GM06990 (cell line): Measurements from ENCODE around the gene ELK4.

ENCODE experiments used
- DNase-seq: peaks from one replicate; pipeline ENCODE4 v3.0.0-alpha.2; 2011; ENCODE audit not compliant: insufficient read length; ENCODE audit errors: extremely low read depth
- H3K27me3 ChIP-seq: replicated peaks from 2 replicates; pipeline ENCODE4 v1.6.0; 2011; ENCODE audit warnings: low read length; ENCODE audit not compliant: control insufficient read depth, insufficient read depth
- H3K36me3 ChIP-seq: 2 replicates; pipeline ENCODE4 v1.5.1; 2011; ENCODE audit warnings: low read length; ENCODE audit not compliant: control insufficient read depth, insufficient read depth
- H3K4me3 ChIP-seq: replicated peaks from 2 replicates; pipeline ENCODE4 v1.5.1; 2011; ENCODE audit warnings: low read depth, mild to moderate bottlenecking, control low read depth, low read length
- TF ChIP-seq, protein P1 (sequence below): IDR thresholded peaks from 2 replicates; pipeline ENCODE4 v1.5.1; 2011; ENCODE audit warnings: low read length, control low read depth, mild to moderate bottlenecking, inconsistent platforms; ENCODE audit not compliant: insufficient read depth, poor library complexity, severe bottlenecking

The ELK4 gene

DNA sequence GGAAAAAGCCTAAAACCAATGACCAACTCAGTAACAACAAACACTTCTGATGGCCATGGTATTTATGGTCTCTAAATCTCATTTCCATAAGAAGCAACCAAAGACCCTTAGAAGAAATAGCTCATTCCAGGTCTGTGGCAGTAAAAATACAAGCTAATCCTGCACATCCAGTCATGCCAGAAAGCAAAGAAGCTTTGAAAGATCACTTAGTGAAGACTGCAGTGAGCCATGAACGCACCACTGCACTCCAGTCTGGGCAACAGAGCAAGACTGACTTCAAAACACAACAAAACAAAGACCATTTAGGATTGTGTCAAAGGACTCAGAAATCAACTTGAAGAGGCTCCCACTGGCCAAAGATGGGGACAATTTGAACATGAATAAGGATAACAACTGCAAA lies 18.4 kb upstream of the ELK4 start:
- Histone ChIP-seq H3K36me3 (no peaks in the 10 kb centered on the region), H3K27me3 (no peaks in the 10 kb centered on the region), H3K4me3 (no peak overlapping the region)
- TF ChIP-seq, protein P1, sequence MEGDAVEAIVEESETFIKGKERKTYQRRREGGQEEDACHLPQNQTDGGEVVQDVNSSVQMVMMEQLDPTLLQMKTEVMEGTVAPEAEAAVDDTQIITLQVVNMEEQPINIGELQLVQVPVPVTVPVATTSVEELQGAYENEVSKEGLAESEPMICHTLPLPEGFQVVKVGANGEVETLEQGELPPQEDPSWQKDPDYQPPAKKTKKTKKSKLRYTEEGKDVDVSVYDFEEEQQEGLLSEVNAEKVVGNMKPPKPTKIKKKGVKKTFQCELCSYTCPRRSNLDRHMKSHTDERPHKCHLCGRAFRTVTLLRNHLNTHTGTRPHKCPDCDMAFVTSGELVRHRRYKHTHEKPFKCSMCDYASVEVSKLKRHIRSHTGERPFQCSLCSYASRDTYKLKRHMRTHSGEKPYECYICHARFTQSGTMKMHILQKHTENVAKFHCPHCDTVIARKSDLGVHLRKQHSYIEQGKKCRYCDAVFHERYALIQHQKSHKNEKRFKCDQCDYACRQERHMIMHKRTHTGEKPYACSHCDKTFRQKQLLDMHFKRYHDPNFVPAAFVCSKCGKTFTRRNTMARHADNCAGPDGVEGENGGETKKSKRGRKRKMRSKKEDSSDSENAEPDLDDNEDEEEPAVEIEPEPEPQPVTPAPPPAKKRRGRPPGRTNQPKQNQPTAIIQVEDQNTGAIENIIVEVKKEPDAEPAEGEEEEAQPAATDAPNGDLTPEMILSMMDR: no peak
- no peak for DNase-seq

DNA sequence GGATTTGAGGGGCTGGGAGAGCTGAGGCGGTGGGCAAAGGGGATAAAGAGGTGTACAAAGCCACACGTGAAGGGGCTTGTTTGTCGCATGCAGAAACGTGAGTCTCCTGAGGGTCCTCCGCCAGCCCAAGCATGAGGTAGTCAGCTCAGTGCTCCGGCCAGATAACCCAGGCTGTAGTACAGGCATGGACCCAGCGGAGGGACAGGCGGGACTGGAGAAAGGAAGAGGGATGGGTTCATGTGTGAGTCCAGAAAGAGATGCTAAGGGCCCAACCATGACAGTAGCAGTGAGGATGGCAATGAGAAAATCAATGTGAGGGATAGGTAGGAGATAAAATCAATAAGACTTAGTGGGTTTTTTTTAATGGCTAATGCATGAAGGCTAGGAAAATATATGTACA lies 13.7 kb upstream of the ELK4 start:
- H3K27me3 ChIP-seq: no peaks in the 10 kb centered on the region
- TF ChIP-seq, protein P1: no peak
- no peak overlapping the region for H3K4me3 ChIP-seq
- H3K36me3 ChIP-seq: no peaks in the 10 kb centered on the region
- no peak for DNase-seq

DNA sequence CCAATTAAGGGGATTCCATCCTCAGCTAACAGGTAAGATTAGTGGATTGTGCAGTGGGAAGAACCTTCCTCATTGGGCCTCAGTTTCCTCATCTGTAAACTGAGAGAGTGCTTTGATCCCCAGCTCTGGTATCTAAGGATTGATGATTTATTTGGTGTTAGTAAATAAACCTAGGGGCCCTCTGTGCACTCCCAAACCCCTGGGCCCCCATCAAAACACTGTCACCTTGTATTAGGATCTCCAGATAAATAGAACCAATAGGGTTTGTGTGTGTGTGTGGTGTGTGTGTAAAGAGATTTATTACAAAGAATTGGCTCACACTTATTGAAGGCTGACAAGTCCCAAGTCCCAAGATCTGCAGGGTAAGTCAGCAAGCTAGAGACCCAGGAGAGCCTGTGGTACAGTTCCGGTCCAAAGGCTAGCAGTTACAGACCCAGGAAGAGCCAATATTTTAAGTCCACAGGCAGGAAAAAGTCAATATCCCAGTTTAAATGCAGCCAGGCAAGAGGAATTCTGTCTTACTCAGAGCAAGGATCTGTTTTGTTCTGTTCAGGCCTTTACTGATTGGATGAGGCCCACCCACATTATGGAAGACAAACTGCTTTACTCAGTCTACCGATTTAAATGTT lies 11.0 kb upstream of the ELK4 start:
- no peak overlapping the region for H3K4me3 ChIP-seq
- H3K36me3 ChIP-seq: no peaks in the 10 kb centered on the region
- no peak for DNase-seq
- TF ChIP-seq, protein P1: no peak
- no peaks in the 10 kb centered on the region for H3K27me3 ChIP-seq

DNA sequence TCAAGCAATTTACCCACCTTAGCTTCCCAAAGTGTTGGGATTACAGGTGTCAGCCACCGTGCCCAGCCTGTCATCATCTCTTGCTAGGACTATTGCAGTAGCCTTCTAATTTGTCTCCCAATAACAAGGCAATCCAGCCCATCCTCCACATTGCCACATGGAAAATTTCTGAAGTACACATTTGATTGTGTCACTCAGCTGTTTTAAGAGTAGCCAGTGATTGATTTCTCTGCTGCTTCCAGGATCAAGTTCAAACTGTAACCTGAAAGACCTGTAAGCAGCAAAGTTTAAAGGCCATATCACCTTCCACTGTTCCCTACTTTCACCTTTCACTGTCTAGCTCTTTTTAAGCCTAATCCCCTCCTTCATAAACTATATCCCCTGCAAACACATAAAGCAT lies 7.8 kb upstream of the ELK4 start:
- no peak overlapping the region for H3K4me3 ChIP-seq
- DNase-seq: no peak
- TF ChIP-seq, protein P1: no peak
- no peaks in the 10 kb centered on the region for H3K36me3 ChIP-seq
- H3K27me3 ChIP-seq: no peaks in the 10 kb centered on the region

DNA sequence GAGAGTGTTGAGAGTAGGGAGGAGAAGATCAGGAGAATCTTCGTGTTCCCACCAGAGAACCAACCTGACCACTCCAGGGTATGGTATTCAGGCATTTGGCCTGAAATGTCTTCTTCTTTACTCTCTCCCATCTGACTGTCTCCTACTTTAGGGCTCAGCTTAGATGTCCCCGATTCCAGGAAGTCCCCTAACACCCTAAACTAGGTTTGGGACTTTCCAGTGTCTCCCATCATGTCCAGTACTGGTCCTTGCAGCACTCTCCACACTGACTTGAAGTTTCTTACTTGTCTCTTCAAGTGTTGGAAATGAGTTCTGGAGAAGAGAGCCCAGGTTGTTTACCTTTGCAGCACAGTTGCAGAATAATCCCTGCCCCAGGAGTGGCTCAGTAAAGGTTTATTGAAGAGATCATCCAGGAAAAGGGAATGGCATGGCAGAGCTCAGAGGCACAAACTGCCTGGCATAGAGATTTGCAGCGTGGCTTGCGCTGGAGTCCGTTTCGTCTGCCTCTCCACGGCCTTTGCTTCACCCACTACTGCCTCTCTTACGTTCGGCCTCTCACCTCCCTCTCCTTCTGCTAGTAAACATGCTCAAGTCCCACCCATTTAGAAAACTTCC lies 6.2 kb upstream of the ELK4 start:
- TF ChIP-seq, protein P1: no peak
- H3K4me3 ChIP-seq: no peak overlapping the region
- H3K36me3 ChIP-seq: no peaks in the 10 kb centered on the region
- H3K27me3 ChIP-seq: no peaks in the 10 kb centered on the region
- DNase-seq: no peak
